GM19351 (cell line): ENCODE results near the gene UTRN.

Experiments used
- ATAC-seq: cut with Tn5 transposase; IDR thresholded peaks from one replicate; pipeline ENCODE4 v1.9.1; 2021; ENCODE audit warnings: mild to moderate bottlenecking, moderate library complexity; ENCODE audit not compliant: unreplicated experiment

UTRN gene

GRCh38 chr6:144307880-144308279 lies 22.7 kb downstream of the UTRN start:
- ATAC-seq: no peak

DNA sequence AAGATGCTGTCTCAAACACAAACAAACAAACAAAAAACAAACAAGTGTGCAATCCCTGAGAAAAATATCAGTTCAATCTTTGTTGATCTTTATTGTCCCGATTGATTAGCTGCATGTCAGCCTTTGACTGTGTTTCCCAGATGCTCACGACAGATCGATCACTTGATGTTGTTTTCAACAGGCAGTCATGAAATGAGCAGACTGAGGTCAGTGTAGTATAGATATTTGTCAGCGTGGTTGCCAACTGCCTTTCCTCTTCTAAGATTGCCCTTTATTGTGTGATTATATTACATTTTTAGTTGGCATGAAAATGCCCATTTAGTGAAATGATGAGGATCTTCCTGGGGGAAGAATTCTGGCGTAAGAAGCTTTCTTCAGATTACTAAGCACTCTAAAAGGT lies 25.6 kb downstream of the UTRN start:
- peak; percentile 53 for ATAC-seq

- peak; percentile 53 for ATAC-seq
These were observed 26.2 kb downstream of the UTRN start for GRCh38 chr6:144311361-144311760.

DNA sequence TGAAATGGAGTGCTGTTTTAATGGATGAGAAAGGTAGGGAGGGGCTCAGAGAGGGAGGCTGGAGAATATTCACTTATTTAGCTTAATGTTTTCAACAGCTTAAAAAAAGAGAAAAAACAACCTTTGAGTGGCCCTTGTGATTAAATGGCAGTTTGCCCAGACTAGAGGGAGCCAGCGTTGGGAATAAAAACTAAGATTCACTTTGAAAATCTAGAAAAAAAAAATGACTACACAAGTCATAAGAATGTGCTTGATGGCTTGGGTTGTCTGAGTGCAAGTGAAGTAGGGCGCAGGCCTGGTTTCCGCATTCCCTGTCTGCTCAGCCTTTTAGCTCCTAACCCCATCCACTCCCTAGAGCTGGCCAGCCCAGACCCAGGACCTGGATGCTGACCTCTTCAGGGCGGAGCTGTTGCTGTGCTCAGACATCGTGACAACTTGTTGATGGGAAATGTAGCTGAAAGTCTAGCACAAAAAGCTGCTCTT lies 28.9 kb downstream of the UTRN start:
- no peak for ATAC-seq

GRCh38 chr6:144314562-144314961 lies 29.4 kb downstream of the UTRN start:
- no peak for ATAC-seq

DNA sequence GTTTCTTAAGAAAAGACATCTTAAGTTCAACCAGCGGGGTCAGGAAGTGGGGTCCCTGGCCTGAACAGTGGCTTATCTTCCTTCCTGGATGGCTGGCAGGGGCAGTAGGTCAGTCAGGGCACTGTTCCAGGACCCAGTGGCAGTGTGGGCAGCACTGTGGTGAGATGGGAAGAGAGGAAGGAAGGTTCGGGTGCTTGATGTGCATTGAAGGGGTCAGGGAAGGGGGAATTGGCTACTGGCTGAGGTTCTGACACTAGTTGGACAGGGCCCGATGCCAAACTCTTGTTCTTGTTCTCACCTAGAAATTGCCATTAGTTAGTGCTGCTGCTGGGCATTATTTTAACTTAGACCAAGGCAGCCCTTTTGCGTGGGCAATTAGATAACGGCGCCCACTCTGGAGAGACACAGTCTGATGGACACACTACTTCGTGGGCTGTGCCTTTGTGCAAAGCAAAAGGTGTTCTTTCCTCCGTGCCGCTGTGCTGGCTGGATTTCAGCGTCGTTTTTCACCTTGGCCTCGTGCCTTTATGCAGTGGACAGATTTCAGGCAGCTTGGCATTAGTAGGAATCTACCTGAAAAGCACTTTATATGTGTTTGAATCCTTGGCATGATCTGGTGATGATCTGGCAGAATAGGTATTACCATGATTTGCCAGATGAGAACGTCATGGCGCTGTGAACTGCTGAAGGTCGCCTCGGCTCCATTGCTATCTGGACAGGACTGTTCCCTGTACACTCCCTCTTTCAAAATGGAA lies 30.3 kb downstream of the UTRN start:
- ATAC-seq: no peak

GRCh38 chr6:144315981-144316861 lies 31.1 kb downstream of the UTRN start:
- no peak for ATAC-seq

DNA sequence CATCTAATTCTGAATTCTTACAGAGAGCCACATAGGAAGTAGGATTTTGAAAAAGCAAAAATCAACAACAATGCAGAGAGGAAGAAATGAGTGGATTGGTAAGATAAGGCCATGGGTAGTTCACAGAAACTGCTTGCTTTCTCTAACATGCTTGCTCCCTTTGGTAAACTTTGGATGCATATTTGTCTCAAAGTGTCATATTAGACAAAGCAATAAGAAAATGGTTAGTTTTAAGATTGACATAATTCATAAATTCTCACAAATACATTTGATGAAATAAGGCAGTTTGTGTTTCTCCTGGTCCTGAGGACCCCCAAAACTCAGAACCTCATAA lies 31.7 kb downstream of the UTRN start:
- no peak for ATAC-seq

GRCh38 chr6:144317736-144318135 lies 32.6 kb downstream of the UTRN start:
- ATAC-seq: no peak

DNA sequence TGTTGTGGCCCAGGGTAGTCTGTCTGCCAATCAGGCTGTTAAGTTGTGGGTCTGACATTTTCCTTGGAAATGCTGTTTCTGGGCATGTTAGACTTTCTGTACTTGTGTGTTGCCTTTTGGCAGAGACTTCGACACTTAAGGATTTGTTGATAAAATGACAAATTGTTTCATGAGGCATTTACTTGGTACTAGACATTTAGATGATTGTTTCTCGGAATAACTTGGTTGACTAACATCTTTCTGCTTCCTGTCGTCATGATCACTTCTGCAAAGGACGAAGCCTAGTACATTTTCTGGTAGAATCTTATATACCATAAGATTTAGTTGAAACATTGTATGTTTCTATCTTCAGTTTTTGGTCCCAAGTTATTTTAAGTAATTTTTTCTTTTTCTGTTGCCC lies 34.1 kb downstream of the UTRN start:
- no peak for ATAC-seq

- no peak for ATAC-seq
These were observed 35.6 kb downstream of the UTRN start for GRCh38 chr6:144320741-144321140.

DNA sequence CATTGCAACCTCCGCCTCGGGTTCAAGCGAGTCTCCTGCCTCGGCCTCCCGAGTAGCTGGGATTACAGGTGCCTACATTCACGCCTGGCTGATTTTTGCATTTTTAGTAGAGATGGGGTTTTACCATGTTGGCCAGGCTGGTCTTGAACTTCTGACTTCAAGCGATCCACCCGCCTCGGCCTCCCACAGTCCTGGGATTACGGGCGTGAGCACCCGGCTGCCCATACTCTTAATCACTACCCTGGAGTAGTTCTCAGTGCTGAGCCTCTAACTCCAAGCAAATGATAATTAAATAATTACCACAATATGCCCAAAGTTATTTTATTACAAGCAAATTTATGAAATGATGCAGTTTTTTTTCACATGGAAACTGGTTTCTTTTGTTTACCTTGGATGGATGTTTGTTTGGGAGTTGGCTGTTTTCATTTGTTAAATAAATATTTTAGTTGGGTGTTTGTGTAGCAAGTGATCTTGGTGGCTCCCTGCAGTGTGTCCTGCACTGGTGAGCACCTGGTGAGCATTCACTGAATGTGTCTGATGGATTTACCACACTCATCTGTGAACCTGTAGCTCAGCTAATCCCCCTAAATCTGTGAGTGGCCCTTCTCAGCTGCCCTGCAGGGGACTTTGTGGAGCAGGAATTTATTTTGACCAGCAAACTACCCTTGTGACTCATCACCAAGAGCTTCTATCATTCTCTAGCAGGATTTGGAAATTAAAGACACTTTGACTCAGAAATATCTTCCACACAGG lies 36.9 kb downstream of the UTRN start:
- no peak for ATAC-seq

- ATAC-seq: no peak
These were observed 40.1 kb downstream of the UTRN start for GRCh38 chr6:144325232-144325631.

- no peak for ATAC-seq
These were observed 41.3 kb downstream of the UTRN start for GRCh38 chr6:144326393-144326792.

GRCh38 chr6:144327081-144327480 lies 41.9 kb downstream of the UTRN start:
- ATAC-seq: no peak

DNA sequence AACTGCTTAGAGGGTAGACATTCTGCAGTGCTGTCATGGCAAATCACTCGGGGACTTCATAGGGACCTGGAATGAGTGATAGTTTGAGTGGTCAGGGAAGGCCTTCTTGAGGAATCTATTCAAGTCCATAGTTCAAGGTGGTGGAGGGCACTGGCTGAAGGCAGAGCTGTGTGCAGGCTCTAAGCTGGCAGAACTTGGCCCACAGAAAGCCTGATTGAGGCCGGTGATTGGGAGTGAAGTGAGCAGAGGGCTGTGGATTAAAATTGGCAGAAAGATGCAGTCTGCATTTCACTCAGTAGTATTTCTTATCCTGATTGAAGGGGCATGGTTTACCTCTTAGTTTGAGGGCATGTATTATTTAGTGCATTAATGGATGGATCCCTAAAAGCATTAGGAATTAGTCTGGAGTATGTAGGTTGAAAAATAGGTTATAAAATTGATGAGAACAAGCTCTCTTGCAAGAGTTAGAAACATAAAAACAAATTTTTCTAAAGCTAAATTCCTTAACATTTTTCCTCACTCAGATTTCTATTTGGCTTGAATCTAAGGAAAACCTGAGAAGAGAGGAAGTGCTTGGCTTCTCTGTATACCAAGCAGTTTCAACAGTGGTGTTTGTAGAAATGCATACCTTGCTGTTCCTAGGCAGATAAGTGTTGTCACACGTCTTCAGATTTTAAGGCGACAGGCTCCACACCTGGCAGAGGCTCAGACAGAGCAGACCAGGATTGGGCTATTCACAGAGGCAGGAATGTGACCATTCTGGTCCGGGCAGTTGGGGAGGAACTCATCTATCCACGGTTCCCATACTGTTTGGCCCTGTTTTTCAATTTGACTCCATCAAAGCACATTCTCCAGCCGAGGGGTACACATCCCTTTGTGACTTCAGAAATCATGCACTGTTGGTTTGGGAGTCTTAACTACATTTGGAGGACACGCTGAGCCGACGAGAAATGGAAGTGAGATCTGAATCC lies 45.2 kb downstream of the UTRN start:
- no peak for ATAC-seq

DNA sequence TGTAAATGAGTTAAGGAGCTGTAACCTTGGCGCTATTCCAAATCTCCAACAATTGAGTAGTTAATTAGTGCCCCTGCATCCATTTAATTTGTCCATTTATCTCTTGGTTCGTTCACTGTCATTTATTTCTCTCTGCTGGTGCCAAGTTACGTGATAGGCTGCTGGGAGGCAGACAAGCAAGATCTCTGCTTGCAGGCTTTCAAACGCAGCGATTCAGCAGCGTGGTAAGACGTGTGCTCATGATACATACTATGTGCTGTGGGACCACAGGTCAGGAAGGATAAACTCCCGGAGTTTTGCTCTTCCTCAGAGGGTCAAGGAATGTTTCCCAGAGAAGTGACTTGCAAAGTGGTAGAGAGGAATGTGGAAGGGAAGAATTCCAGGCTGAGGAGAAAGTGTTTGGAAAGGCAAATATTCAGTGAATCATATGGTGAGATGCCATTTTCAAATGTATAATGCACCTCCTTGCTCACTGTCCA lies 46.4 kb downstream of the UTRN start:
- no peak for ATAC-seq

GRCh38 chr6:144332177-144332576 lies 47.0 kb downstream of the UTRN start:
- ATAC-seq: no peak

DNA sequence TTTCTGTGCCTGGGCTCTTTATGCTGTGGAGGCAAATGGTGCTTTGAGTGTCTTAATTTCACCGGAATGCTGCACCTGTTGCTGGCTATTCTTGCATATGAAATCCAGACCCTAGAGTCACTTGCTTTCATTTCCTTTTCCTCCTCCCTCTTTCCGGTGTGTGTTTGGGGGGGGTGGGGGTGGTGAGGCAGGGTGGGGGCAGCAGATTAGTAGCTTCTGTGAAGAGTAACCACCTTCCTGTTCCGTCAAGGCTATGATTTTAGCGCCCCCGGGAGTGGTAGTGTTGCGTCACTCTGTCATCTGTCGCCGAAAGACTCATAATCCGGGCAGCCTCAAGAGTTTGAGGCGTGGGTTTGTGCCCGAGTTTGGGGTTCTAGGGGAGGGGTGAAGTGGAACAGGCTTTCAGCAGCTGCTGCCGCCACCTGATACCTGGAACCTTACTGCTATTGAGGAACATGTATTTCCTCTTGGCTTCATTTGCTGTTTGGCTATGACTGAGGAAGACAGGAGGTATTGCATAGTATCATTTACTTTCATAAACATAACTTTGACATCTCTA lies 49.1 kb downstream of the UTRN start:
- ATAC-seq: peak; percentile 64
